Measurements from ENCODE around the gene LTF. TPM values are rescaled to one million over a fixed set of nuclear protein-coding genes. Genes with fewer than 3 reads are reported as not detected.
A peak's percentile ranks its signal among the peaks of the same experiment; 100 is the strongest.

The LTF gene
- total and polyA plus RNA-seq, 7 donors, result 0.73 to 3.8 (median 2.0) TPM

- no peak overlapping the region for H3K4me3 ChIP-seq
- TF ChIP-seq, protein P1, sequence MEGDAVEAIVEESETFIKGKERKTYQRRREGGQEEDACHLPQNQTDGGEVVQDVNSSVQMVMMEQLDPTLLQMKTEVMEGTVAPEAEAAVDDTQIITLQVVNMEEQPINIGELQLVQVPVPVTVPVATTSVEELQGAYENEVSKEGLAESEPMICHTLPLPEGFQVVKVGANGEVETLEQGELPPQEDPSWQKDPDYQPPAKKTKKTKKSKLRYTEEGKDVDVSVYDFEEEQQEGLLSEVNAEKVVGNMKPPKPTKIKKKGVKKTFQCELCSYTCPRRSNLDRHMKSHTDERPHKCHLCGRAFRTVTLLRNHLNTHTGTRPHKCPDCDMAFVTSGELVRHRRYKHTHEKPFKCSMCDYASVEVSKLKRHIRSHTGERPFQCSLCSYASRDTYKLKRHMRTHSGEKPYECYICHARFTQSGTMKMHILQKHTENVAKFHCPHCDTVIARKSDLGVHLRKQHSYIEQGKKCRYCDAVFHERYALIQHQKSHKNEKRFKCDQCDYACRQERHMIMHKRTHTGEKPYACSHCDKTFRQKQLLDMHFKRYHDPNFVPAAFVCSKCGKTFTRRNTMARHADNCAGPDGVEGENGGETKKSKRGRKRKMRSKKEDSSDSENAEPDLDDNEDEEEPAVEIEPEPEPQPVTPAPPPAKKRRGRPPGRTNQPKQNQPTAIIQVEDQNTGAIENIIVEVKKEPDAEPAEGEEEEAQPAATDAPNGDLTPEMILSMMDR (IDR thresholded peaks at IDR 0.05), result no peak
- intact Hi-C loops (cut with DNase I), result no loop called here
- no peak overlapping the region for H3K27ac ChIP-seq
- peaks cover 10% of the 10 kb centered on the region for H3K4me1 ChIP-seq
- H3K36me3 ChIP-seq (ENCODE audit: insufficient read depth in 1 of 2, low read depth in 1 of 2), result no peaks in the 10 kb centered on the region
- no peaks in the 10 kb centered on the region for H3K9me3 ChIP-seq
- peak in 2 of 4 donors; percentile 43 to 49 for ATAC-seq
- DNase-seq, result no peak
- H3K27me3 ChIP-seq (ENCODE audit: insufficient read depth in 3 of 3, low read length in 2 of 3), result no peaks in the 10 kb centered on the region
- 62 to 75% (median 69%) methylated on average over 7 of the region's 7 CpGs for WGBS, 3 donors
Measured at GRCh38 chr3:46416811-46417510, 47.7 kb downstream of the LTF start.

DNA sequence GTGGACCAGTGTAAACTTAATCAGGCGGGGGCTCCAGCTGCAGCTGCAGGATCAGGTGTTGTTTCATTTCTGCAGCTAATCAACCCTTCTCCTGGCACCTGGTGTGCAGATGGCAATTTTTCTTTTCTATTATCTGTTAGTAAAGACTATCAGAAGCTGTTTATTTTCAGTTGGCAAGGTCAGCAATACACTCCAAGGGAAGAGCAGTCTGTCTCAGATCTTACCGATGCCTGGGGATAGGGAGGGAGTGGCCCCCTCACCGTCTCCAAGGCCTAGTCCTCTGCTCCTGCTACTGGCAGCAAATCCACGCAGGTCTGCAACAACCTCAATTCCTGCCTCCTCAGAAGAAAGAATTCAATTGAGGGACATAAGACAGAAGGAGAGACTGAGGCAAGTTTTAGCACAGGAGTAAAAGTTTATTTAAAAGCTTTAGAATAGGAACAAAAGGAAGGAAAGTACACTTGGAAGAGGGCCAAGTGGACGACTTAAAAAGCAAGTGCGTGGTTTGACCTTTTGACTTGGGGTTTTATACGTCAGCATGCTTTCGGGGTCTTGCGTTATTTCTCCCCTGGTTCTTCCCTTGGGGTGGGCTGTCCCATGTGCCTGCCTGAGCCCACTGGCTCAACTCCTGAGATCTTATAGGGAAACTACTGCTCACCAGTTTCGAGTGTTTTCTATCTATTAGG is 48.4 kb downstream of the LTF start:
- H3K4me3 ChIP-seq, result no peak overlapping the region
- H3K27ac ChIP-seq, result no peak overlapping the region
- H3K9me3 ChIP-seq, result no peaks in the 10 kb centered on the region
- TF ChIP-seq, protein P1 (IDR thresholded peaks at IDR 0.05), result no peak
- no peak for ATAC-seq
- 47 to 55% (median 54%) methylated on average over 10 of the region's 10 CpGs for WGBS, 3 donors
- no peaks in the 10 kb centered on the region for H3K27me3 ChIP-seq (ENCODE audit: insufficient read depth in 3 of 3, low read length in 2 of 3)
- H3K36me3 ChIP-seq (ENCODE audit: insufficient read depth in 1 of 2, low read depth in 1 of 2), result no peaks in the 10 kb centered on the region
- H3K4me1 ChIP-seq, result peaks cover 10% of the 10 kb centered on the region
- DNase-seq, result no peak
- intact Hi-C loops (cut with DNase I), result no loop called here

- TF ChIP-seq, protein P1 (IDR thresholded peaks at IDR 0.05), result no peak
- intact Hi-C loops (cut with DNase I), result no loop called here
- Histone ChIP-seq H3K27ac (no peak overlapping the region), H3K36me3 (ENCODE audit: insufficient read depth in 1 of 2, low read depth in 1 of 2) (no peaks in the 10 kb centered on the region), H3K27me3 (ENCODE audit: insufficient read depth in 3 of 3, low read length in 2 of 3) (no peaks in the 10 kb centered on the region), H3K9me3 (no peaks in the 10 kb centered on the region), H3K4me1 (peaks cover 10% of the 10 kb centered on the region), H3K4me3 (no peak overlapping the region)
- no peak for ATAC-seq
- 59 to 70% (median 69%) methylated on average over 4 of the region's 4 CpGs for WGBS, 3 donors
- no peak for DNase-seq
Measured at GRCh38 chr3:46414739-46415138, 50.0 kb downstream of the LTF start.

DNA sequence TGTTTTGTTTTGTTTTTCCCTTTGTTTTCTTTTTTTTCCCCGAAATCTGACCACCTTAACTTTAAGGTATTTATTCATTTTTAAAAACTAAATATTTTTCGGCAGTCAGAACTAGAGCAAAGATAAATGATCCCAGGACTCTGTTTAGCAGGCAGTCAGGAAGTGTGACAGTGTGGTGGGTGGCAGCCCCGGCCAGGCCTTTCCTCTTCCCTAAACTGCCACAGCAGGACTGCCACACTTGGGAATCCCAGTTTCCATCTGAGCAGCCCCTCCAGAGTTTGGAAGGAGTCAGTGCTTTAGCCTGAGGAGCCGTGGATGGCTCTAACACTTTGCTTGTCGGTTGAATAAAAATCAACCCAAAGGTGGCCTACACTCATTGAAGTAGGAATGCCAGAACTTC is 50.8 kb downstream of the LTF start:
- TF ChIP-seq, protein P1 (IDR thresholded peaks at IDR 0.05), result no peak
- no peaks in the 10 kb centered on the region for H3K36me3 ChIP-seq (ENCODE audit: insufficient read depth in 1 of 2, low read depth in 1 of 2)
- intact Hi-C loops (cut with DNase I), result no loop called here
- 68 to 83% (median 83%) methylated on average over 5 of the region's 5 CpGs for WGBS, 3 donors
- H3K27me3 ChIP-seq (ENCODE audit: insufficient read depth in 3 of 3, low read length in 2 of 3), result no peaks in the 10 kb centered on the region
- peaks cover 10% of the 10 kb centered on the region for H3K4me1 ChIP-seq
- no peak for ATAC-seq
- peak overlapping the region; percentile 7 for H3K27ac ChIP-seq
- H3K9me3 ChIP-seq, result no peaks in the 10 kb centered on the region
- DNase-seq, result no peak
- H3K4me3 ChIP-seq, result no peak overlapping the region
